ENCODE data around the gene CCM2.
"Not testable (repeated sequence)": the region's sequence is repeated elsewhere in the genome, so short reads cannot be mapped to it uniquely, and the experiment has no call there.

The CCM2 gene

GRCh38 chr7:45111298-45112223 lies 111.6 kb downstream of the CCM2 start, which contains the start of gene TBRG4:
TSS of gene TBRG4 (minus strand) at chr7:45111697. CDS start at chr7:45109237, 2,460 bp downstream.
- TF ChIP-seq CTCF (IDR thresholded peaks at IDR 0.05; ENCODE audit: low read length, missing control alignments), result peak; percentile 37
- DNase-seq (ENCODE audit: low read depth), result peak; percentile 94
- H3K4me3 ChIP-seq (replicated peaks; ENCODE audit: low read depth, low read length), result peak within 1 kb of the TSS; percentile 94

GRCh38 chr7:45112648-45113047 lies 112.6 kb downstream of the CCM2 start:
- no peak for TF ChIP-seq CTCF (IDR thresholded peaks at IDR 0.05; ENCODE audit: low read length, missing control alignments)
- no peak for DNase-seq (ENCODE audit: low read depth)
- no peak overlapping the region for H3K4me3 ChIP-seq (replicated peaks; ENCODE audit: low read depth, low read length)

- H3K4me3 ChIP-seq (replicated peaks; ENCODE audit: low read depth, low read length); DNase-seq (ENCODE audit: low read depth): not testable (repeated sequence)
Measured at GRCh38 chr7:45114257-45114656, 114.3 kb downstream of the CCM2 start.

GRCh38 chr7:45114926-45115325 lies 114.9 kb downstream of the CCM2 start:
- TF ChIP-seq CTCF (IDR thresholded peaks at IDR 0.05; ENCODE audit: low read length, missing control alignments), result no peak
- no peak overlapping the region for H3K4me3 ChIP-seq (replicated peaks; ENCODE audit: low read depth, low read length)
- DNase-seq (ENCODE audit: low read depth), result no peak

GRCh38 chr7:45116048-45116447 lies 116.0 kb downstream of the CCM2 start:
- no peak for TF ChIP-seq CTCF (IDR thresholded peaks at IDR 0.05; ENCODE audit: low read length, missing control alignments)
- no peak for DNase-seq (ENCODE audit: low read depth)
- no peak overlapping the region for H3K4me3 ChIP-seq (replicated peaks; ENCODE audit: low read depth, low read length)

GRCh38 chr7:45117582-45117981 lies 117.6 kb downstream of the CCM2 start:
- TF ChIP-seq CTCF (IDR thresholded peaks at IDR 0.05; ENCODE audit: low read length, missing control alignments), result no peak

GRCh38 chr7:45118292-45118691 lies 118.3 kb downstream of the CCM2 start:
- no peak overlapping the region for H3K4me3 ChIP-seq (replicated peaks; ENCODE audit: low read depth, low read length)
- TF ChIP-seq CTCF (IDR thresholded peaks at IDR 0.05; ENCODE audit: low read length, missing control alignments), result no peak
- no peak for DNase-seq (ENCODE audit: low read depth)

More at GRCh38 chr7:45117582-45117981, 117.6 kb downstream of the CCM2 start:
- no peak for DNase-seq (ENCODE audit: low read depth)
- H3K4me3 ChIP-seq (replicated peaks; ENCODE audit: low read depth, low read length), result no peak overlapping the region
